Measurements from ENCODE around the gene MAGI1.

MAGI1 gene

DNA sequence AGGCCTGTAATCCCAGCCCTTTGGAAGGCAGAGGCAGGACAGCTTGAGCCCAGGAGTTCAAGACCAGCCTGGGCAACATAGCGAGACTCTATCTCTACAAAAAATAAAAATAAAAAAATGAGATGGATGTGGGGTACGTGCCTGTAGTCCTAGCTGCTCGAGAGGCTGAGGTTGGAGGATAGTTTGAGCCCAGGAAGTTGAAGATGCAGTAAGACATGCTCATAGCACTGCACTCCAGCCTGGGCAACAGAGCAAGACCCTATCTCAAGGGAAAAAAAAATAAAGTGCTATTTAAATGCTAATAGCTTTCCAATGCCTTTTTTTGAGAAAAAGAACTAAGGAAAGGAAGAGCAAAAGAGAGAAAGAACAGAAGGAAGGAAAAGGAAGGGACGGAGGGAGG is 94.5 kb downstream of the MAGI1 start:
- no peak for DNase-seq
- Histone ChIP-seq H3K9me3 (no peaks in the 10 kb centered on the region), H3K4me3 (no peak overlapping the region), H3K27me3 (no peaks in the 10 kb centered on the region), H3K36me3 (no peaks in the 10 kb centered on the region), H3K27ac (no peak overlapping the region), H3K4me1 (peaks cover 0 to 59% (median 23%) of the 10 kb centered on the region in 4 donors)
- TF ChIP-seq, protein P1, sequence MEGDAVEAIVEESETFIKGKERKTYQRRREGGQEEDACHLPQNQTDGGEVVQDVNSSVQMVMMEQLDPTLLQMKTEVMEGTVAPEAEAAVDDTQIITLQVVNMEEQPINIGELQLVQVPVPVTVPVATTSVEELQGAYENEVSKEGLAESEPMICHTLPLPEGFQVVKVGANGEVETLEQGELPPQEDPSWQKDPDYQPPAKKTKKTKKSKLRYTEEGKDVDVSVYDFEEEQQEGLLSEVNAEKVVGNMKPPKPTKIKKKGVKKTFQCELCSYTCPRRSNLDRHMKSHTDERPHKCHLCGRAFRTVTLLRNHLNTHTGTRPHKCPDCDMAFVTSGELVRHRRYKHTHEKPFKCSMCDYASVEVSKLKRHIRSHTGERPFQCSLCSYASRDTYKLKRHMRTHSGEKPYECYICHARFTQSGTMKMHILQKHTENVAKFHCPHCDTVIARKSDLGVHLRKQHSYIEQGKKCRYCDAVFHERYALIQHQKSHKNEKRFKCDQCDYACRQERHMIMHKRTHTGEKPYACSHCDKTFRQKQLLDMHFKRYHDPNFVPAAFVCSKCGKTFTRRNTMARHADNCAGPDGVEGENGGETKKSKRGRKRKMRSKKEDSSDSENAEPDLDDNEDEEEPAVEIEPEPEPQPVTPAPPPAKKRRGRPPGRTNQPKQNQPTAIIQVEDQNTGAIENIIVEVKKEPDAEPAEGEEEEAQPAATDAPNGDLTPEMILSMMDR (IDR thresholded peaks at IDR 0.05), result no peak
- intact Hi-C loops (cut with DNase I; ENCODE audit: low total_unique reads), result no loop called here

DNA sequence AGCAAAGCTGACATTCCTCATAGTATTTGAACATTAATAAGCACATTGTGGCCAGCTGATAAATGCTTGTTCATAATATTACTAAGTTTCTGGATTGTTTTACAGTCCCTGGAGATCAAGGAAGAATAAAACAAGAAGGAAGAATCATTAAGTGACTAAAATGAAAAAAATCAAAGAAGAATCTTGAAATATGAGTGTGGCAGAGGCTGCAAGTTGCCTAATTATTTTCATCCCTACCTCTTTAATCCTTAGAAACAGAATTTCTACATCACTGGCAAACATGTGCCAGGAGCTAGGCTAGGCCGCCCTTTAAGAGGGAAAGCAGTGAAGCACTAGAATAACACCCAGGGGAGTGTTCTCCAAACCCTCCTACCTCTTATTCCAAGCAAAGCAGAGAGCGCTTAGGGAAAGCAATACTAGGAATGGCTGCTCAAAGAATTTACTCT is 98.9 kb downstream of the MAGI1 start:
- Histone ChIP-seq H3K4me1 (peaks cover 0 to 28% (median 13%) of the 10 kb centered on the region in 4 donors), H3K9me3 (no peaks in the 10 kb centered on the region), H3K27me3 (no peaks in the 10 kb centered on the region), H3K36me3 (no peaks in the 10 kb centered on the region), H3K4me3 (no peak overlapping the region), H3K27ac (peak overlapping the region in 1 of 2 donors; percentile 11)
- TF ChIP-seq, protein P1 (IDR thresholded peaks at IDR 0.05), result no peak
- intact Hi-C loops (cut with DNase I; ENCODE audit: low total_unique reads), result no loop called here
- DNase-seq, result no peak

DNA sequence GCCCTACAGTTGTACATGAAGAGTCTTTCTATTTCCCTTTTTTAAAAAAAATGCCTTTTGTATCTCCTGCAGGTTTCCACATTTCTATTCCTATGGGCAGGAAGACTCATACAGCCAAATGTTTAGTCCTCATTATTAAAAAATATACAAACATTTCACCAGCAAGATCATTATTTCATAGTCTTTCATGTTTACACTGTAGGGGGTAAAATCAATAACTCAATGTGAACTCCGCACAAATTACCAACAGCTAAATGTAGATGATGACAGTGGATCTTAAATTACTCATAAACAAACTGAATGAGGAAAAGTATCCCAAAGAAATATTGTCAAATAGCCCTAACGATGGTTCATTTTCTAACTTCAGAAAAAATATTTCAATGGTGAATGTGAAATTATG is 99.5 kb downstream of the MAGI1 start:
- Histone ChIP-seq H3K27me3 (no peaks in the 10 kb centered on the region), H3K9me3 (no peaks in the 10 kb centered on the region), H3K36me3 (no peaks in the 10 kb centered on the region), H3K4me3 (no peak overlapping the region), H3K4me1 (peaks cover 0 to 28% (median 13%) of the 10 kb centered on the region in 4 donors), H3K27ac (peak overlapping the region in 1 of 2 donors; percentile 11)
- DNase-seq, result no peak
- intact Hi-C loops (cut with DNase I; ENCODE audit: low total_unique reads), result no loop called here
- TF ChIP-seq, protein P1 (IDR thresholded peaks at IDR 0.05), result no peak

DNA sequence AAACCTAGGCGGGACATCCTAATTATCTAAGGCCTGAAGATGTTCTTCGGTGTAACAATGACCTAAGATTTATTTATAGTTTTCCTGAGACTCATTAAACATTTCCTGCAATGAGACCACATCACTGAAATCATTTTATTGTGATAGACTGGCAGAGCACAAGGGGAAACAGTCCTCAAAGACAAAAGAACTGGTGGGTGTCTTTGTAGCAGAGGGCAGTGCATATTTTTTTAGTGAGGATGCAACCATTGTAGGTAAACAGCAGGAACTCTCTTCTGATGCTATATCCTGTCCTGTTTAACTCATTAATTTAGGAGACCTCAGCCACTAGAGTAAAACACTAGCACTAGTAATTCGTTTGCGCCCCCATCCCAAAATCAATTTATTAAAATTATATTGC is 100.0 kb downstream of the MAGI1 start:
- Histone ChIP-seq H3K4me1 (peaks cover 0 to 28% (median 12%) of the 10 kb centered on the region in 4 donors), H3K27ac (no peak overlapping the region), H3K9me3 (no peaks in the 10 kb centered on the region), H3K36me3 (no peaks in the 10 kb centered on the region), H3K27me3 (no peaks in the 10 kb centered on the region), H3K4me3 (no peak overlapping the region)
- intact Hi-C loops (cut with DNase I; ENCODE audit: low total_unique reads), result no loop called here
- no peak for DNase-seq
- TF ChIP-seq, protein P1 (IDR thresholded peaks at IDR 0.05), result no peak

DNA sequence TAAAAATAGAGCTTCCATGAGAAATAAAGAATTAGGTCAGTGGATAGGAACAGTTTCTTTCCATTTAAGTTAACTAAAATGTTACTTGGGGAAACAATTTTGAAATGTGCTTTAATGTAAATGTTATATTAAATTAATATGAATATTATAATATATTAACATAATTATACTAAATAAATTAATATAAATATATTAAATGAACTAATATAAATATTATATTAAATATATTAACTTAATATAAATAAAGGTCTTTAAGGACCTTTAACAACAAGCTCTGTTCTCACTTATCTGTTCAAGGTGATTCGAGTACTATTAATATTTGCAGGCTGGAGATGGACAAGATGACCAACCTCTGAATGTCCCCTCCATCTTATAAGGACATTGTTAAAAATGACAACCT is 100.6 kb downstream of the MAGI1 start:
- H3K4me1 ChIP-seq, result peaks cover 0 to 28% (median 12%) of the 10 kb centered on the region in 4 donors
- H3K27me3 ChIP-seq, result no peaks in the 10 kb centered on the region
- no peaks in the 10 kb centered on the region for H3K36me3 ChIP-seq
- H3K9me3 ChIP-seq, result no peaks in the 10 kb centered on the region
- no peak overlapping the region for H3K27ac ChIP-seq
- no peak for DNase-seq
- no peak overlapping the region for H3K4me3 ChIP-seq
- TF ChIP-seq, protein P1 (IDR thresholded peaks at IDR 0.05), result no peak
- intact Hi-C loops (cut with DNase I; ENCODE audit: low total_unique reads), result no loop called here

All from tibial artery (tissue), 4 donors.